WTC11 (cell line): ENCODE data around the gene SLC37A1.

ENCODE experiments used
- ATF6 ChIP-seq: sonication (generic); formaldehyde crosslinking; IDR thresholded peaks from 2 replicates; pipeline ENCODE4 v1.8.1; 2023; ENCODE audit warnings: mild to moderate bottlenecking, missing genetic modification reagents
- CREB1 ChIP-seq: sonication (generic); formaldehyde crosslinking; IDR thresholded peaks from 2 replicates; pipeline ENCODE4 v1.8.0; 2023; ENCODE audit warnings: mild to moderate bottlenecking, missing genetic modification reagents
- IRF1 ChIP-seq: sonication (generic); formaldehyde crosslinking; IDR thresholded peaks from 2 replicates; pipeline ENCODE4 v1.8.0; 2023; ENCODE audit warnings: missing genetic modification reagents
- ZBTB21 ChIP-seq: sonication (generic); formaldehyde crosslinking; IDR thresholded peaks from 2 replicates; pipeline ENCODE4 v1.8.1; 2023; ENCODE audit warnings: mild to moderate bottlenecking, missing genetic modification reagents, borderline replicate concordance
- ZNF416 ChIP-seq: fragments of 250-450 bp; sonication (Bioruptor Pico); IDR thresholded peaks from 2 replicates; pipeline ENCODE4 v1.9.0; 2021; ENCODE audit warnings: mild to moderate bottlenecking, inconsistent platforms

GRCh38 chr21:42570362-42570761 lies 56.7 kb downstream of the SLC37A1 start:
- TF ChIP-seq ZBTB21 (CRISPR knock-in tag) (no peak), CREB1 (CRISPR knock-in tag) (no peak), ZNF416 (no peak), IRF1 (no peak), ATF6 (CRISPR knock-in tag) (no peak)
